Activated naive CD4-positive, alpha-beta T cell treated with Interleukin-2 at 50 U/mL for 16 hours (primary cell): ENCODE data around the gene TFDP1.

ENCODE experiments used
- DNase-seq: peaks from one replicate; pipeline ENCODE4 v3.0.0-alpha.2; 2020

Gene TFDP1

GRCh38 chr13:113653264-113654174 lies 69.0 kb downstream of the TFDP1 start:
- no peak for DNase-seq

GRCh38 chr13:113654175-113654560 lies 69.6 kb downstream of the TFDP1 start:
- DNase-seq: no peak

GRCh38 chr13:113654591-113655345 lies 70.2 kb downstream of the TFDP1 start:
- no peak for DNase-seq

GRCh38 chr13:113655346-113656002 lies 70.9 kb downstream of the TFDP1 start:
- no peak for DNase-seq

GRCh38 chr13:113656003-113656588 lies 71.5 kb downstream of the TFDP1 start:
- DNase-seq: no peak

- no peak for DNase-seq
These were observed 72.5 kb downstream of the TFDP1 start for GRCh38 chr13:113656831-113657671.

- DNase-seq: no peak
These were observed 73.5 kb downstream of the TFDP1 start, which contains the start of gene ATP4B for GRCh38 chr13:113657851-113658741. Gene ATP4B, minus strand, starts transcription at chr13:113658198. Its CDS starts 54 bp downstream, at chr13:113658144.

GRCh38 chr13:113658836-113659235 lies 74.3 kb downstream of the TFDP1 start:
- DNase-seq: no peak

GRCh38 chr13:113659337-113659736 lies 74.8 kb downstream of the TFDP1 start:
- DNase-seq: no peak

- DNase-seq: no peak
These were observed 75.5 kb downstream of the TFDP1 start for GRCh38 chr13:113660066-113660465.

GRCh38 chr13:113661509-113661908 lies 77.0 kb downstream of the TFDP1 start:
- no peak for DNase-seq

- DNase-seq: no peak
These were observed 79.4 kb downstream of the TFDP1 start for GRCh38 chr13:113663934-113664333.

GRCh38 chr13:113664751-113665596 lies 80.4 kb downstream of the TFDP1 start:
- no peak for DNase-seq

GRCh38 chr13:113665597-113666328 lies 81.2 kb downstream of the TFDP1 start:
- DNase-seq: no peak

- DNase-seq: no peak
These were observed 81.7 kb downstream of the TFDP1 start for GRCh38 chr13:113666329-113666670.

GRCh38 chr13:113666951-113667701 lies 82.6 kb downstream of the TFDP1 start, which contains the start of gene GRK1:
Gene GRK1, plus strand, starts transcription at chr13:113667219. Its CDS starts 168 bp downstream, at chr13:113667387.
- no peak for DNase-seq

- DNase-seq: no peak
These were observed 83.4 kb downstream of the TFDP1 start for GRCh38 chr13:113667771-113668490.

- DNase-seq: no peak
These were observed 84.0 kb downstream of the TFDP1 start for GRCh38 chr13:113668491-113668971.
